Peyer's patch (tissue), 4 donors: Measurements from ENCODE around the gene BCR. TPM values are rescaled to one million over a fixed set of nuclear protein-coding genes. Genes with fewer than 3 reads are reported as not detected.
A peak's percentile ranks its signal among the peaks of the same experiment; 100 is the strongest.

Experiments used
- DNase-seq, 3 donors: peaks; one replicate each; pipeline ENCODE4 v3.0.0-alpha.2; 2017 to 2019
- H3K27ac ChIP-seq, 4 donors: fragments of 200-600 bp; sonication (generic); one replicate each; pipeline ENCODE4 v1.5.1; 2016 to 2019
- H3K27me3 ChIP-seq, 2 donors: fragments of 200-600 bp; sonication (generic); one replicate each; pipeline ENCODE4 v1.5.1; 2019
- H3K36me3 ChIP-seq, 3 donors: fragments of 200-600 bp; sonication (generic); one replicate each; pipeline ENCODE4 v1.5.1; 2016 to 2019
- H3K4me1 ChIP-seq, 4 donors: fragments of 200-600 bp; sonication (generic); one replicate each; pipeline ENCODE4 v1.5.1; 2016 to 2019
- H3K4me3 ChIP-seq, 4 donors: fragments of 200-600 bp; sonication (generic); 1 replicate in 3 of 4; 2 replicates in 1 of 4; pipeline ENCODE4 v1.5.1; 2016 to 2019; ENCODE audit warnings: mild to moderate bottlenecking in 1 of 4
- H3K9me3 ChIP-seq, 4 donors: fragments of 200-600 bp; sonication (generic); one replicate each; pipeline ENCODE4 v1.5.1; 2016 to 2019; ENCODE audit warnings: mild to moderate bottlenecking in 1 of 4
- POLR2A ChIP-seq, 2 donors: fragments of 450-650 bp; IDR thresholded peaks; one replicate each; pipeline ENCODE4 v1.5.1; 2017; ENCODE audit warnings: antibody characterized with exemption in 2 of 2, mild to moderate bottlenecking in 2 of 2, moderate library complexity in 2 of 2
- total RNA-seq, 4 donors: library from RNA; depleted of rRNA; stranded (reverse); fragments of >200 nt; gene quantifications; one replicate each; pipeline ENCODE4 v1.1.0, GENCODE V29; 2016
- TF ChIP-seq, protein P1 (sequence below), 6 experiments: fragments of 450-650 bp in 4 of 6; fragments of 200-600 bp in 2 of 6; sonication (generic) in 1 of 6; IDR thresholded peaks; one replicate each; pipeline ENCODE4 v1.5.1; 2017 to 2019; ENCODE audit warnings: antibody characterized with exemption in 6 of 6, mild to moderate bottlenecking in 3 of 6, moderate library complexity in 1 of 6

Gene BCR
- total RNA-seq, 4 donors from 2014 or later: 55.8 to 86.9 (median 66.1) TPM

DNA sequence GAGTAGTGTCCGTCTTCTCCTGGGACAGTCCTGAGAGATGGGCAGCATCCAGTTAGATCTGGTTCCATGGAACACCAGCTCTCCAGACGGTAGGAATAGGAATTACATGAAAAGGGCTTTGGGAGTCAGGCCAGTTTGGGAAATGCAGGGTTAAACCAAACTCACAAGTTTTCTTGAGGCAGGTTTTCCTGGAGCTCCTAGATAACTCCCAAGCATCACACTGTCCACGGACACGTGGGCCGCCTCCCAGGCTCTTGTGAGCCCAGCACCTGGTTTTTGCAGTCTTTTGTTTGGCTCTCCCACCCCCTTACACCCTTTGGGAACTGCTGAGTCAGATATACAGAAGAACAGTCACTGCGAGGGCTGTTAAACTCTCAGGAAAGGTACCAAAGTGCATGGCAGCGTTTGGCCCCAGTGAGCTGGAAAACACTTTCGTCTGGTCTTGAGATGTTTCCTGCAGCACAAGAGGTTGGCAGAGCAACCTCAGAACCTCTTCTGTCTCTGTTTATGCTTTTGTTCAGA is 90.0 kb downstream of the BCR start:
- TF ChIP-seq, protein P1, sequence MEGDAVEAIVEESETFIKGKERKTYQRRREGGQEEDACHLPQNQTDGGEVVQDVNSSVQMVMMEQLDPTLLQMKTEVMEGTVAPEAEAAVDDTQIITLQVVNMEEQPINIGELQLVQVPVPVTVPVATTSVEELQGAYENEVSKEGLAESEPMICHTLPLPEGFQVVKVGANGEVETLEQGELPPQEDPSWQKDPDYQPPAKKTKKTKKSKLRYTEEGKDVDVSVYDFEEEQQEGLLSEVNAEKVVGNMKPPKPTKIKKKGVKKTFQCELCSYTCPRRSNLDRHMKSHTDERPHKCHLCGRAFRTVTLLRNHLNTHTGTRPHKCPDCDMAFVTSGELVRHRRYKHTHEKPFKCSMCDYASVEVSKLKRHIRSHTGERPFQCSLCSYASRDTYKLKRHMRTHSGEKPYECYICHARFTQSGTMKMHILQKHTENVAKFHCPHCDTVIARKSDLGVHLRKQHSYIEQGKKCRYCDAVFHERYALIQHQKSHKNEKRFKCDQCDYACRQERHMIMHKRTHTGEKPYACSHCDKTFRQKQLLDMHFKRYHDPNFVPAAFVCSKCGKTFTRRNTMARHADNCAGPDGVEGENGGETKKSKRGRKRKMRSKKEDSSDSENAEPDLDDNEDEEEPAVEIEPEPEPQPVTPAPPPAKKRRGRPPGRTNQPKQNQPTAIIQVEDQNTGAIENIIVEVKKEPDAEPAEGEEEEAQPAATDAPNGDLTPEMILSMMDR (IDR thresholded peaks at IDR 0.05): no peak
- no peak for TF ChIP-seq POLR2A (IDR thresholded peaks at IDR 0.05)
- no peak for DNase-seq
- H3K4me1 ChIP-seq: peaks cover 0 to 12% (median 0%) of the 10 kb centered on the region in 4 donors
- H3K4me3 ChIP-seq: no peak overlapping the region
- no peaks in the 10 kb centered on the region for H3K9me3 ChIP-seq
- no peaks in the 10 kb centered on the region for H3K27me3 ChIP-seq
- peaks cover 0 to 59% (median 0%) of the 10 kb centered on the region in 3 donors for H3K36me3 ChIP-seq
- peak overlapping the region in 1 of 4 donors; percentile 65 for H3K27ac ChIP-seq

DNA sequence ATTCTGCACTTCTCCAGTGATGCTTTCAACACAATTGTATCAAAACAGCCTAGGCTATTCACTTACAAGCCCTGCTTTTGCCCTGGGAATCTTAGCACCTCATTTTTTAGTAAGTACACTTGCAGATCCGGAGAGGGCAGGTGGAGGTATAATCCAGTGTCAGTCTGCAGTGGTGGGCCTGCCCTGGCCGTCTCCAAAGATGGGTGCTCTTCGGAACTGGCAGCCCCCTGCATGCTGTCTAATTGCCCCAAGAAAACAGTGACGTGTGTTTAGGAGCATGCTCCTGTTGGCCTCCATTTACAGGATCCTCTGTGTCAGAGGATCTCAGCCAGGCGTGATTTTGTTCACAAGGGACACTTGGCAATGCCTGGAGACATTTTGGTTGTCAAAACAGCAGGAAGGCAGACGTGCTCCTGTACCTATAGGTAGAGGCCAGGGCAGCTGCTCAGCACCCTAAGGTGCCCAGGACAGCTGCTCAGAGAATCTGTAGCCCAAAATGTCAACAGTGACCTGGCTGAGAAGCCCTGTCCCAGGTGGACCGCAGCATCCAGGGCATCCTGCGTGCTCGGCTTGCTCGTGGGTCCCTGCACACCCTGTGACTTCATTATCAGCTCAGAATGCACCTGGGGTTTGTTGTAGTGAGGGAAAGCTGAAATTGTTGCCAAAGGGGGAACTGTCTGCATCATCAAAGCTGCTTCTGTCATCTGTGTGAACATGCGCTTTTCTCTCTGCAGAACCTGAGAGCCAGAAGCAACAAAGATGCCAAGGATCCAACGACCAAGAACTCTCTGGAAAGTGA is 90.7 kb downstream of the BCR start:
- no peak overlapping the region for H3K4me3 ChIP-seq
- H3K36me3 ChIP-seq: peaks cover 0 to 65% (median 0%) of the 10 kb centered on the region in 3 donors
- no peak overlapping the region for H3K27ac ChIP-seq
- H3K27me3 ChIP-seq: no peaks in the 10 kb centered on the region
- peaks cover 0 to 12% (median 0%) of the 10 kb centered on the region in 4 donors for H3K4me1 ChIP-seq
- H3K9me3 ChIP-seq: no peaks in the 10 kb centered on the region
- TF ChIP-seq, protein P1 (IDR thresholded peaks at IDR 0.05): no peak
- no peak for TF ChIP-seq POLR2A (IDR thresholded peaks at IDR 0.05)
- no peak for DNase-seq

DNA sequence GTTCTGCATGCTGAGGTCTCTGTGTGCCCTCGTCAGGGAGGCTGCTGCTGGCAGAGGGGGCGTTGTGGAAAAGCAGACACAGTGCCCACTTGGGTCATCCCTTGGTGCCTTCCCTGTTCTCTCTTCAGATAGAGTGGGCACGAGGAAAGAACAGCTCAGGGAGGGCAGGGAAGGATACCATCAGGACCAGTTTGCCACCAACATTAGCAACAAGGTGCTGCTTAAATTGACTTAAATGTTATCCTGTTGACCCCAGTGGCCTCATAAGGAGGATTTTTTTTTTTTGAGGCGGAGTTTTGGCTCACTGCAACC is 91.2 kb downstream of the BCR start:
- no peaks in the 10 kb centered on the region for H3K9me3 ChIP-seq
- H3K4me3 ChIP-seq: no peak overlapping the region
- peaks cover 0 to 12% (median 0%) of the 10 kb centered on the region in 4 donors for H3K4me1 ChIP-seq
- no peak overlapping the region for H3K27ac ChIP-seq
- peaks cover 0 to 66% (median 0%) of the 10 kb centered on the region in 3 donors for H3K36me3 ChIP-seq
- H3K27me3 ChIP-seq: no peaks in the 10 kb centered on the region
- DNase-seq: no peak
- no peak for TF ChIP-seq POLR2A (IDR thresholded peaks at IDR 0.05)
- TF ChIP-seq, protein P1 (IDR thresholded peaks at IDR 0.05): no peak

DNA sequence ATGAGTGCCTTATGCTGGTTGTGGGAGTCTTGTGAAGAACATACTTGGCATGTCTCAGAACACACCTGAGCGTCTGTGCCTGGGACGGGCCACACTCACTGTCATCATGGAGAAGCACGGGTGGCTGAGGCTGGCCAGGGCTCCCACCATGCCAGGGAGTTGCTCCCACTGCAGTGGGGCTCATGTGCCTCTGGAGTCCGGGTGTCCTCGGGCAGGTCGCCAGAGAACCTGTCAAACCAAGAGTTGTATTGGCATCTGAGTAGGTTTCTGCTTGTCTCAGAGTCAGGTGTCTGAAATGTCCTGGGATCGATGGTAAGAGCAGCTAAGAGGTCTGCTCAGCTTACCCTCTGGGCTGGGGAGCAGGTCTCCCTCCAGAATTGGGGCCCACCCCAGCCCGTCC is 92.1 kb downstream of the BCR start:
- H3K4me3 ChIP-seq: no peak overlapping the region
- no peaks in the 10 kb centered on the region for H3K27me3 ChIP-seq
- no peak for DNase-seq
- no peak overlapping the region for H3K27ac ChIP-seq
- TF ChIP-seq, protein P1 (IDR thresholded peaks at IDR 0.05): no peak
- no peak for TF ChIP-seq POLR2A (IDR thresholded peaks at IDR 0.05)
- H3K36me3 ChIP-seq: peaks cover 0 to 66% (median 0%) of the 10 kb centered on the region in 3 donors
- H3K9me3 ChIP-seq: no peaks in the 10 kb centered on the region
- peaks cover 0 to 12% (median 0%) of the 10 kb centered on the region in 4 donors for H3K4me1 ChIP-seq

DNA sequence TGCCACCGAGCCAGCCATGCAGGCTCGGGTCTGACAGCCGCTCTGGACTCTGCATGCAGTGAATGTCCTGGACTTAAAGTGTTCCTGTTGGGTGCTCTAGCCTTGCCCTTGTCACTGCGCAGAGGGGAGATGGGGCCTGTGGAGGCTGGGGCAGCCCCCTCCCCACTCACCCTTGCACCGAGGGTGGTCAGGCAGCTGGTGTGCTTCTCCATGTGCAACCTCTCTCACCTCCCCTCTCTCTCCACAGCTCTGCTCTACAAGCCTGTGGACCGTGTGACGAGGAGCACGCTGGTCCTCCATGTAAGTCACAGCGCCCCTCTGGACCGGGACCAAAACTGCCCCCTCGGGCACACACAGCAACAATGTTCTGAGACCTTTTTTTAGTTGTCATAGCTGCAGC is 92.5 kb downstream of the BCR start:
- DNase-seq: no peak
- Histone ChIP-seq H3K27me3 (no peaks in the 10 kb centered on the region), H3K4me1 (peaks cover 0 to 12% (median 0%) of the 10 kb centered on the region in 4 donors), H3K4me3 (no peak overlapping the region), H3K27ac (no peak overlapping the region), H3K9me3 (no peaks in the 10 kb centered on the region), H3K36me3 (peaks cover 0 to 63% (median 0%) of the 10 kb centered on the region in 3 donors)
- TF ChIP-seq POLR2A (IDR thresholded peaks at IDR 0.05): no peak
- TF ChIP-seq, protein P1 (IDR thresholded peaks at IDR 0.05): no peak
